ENCODE data around the gene COBLL1.

COBLL1 gene, protein sequence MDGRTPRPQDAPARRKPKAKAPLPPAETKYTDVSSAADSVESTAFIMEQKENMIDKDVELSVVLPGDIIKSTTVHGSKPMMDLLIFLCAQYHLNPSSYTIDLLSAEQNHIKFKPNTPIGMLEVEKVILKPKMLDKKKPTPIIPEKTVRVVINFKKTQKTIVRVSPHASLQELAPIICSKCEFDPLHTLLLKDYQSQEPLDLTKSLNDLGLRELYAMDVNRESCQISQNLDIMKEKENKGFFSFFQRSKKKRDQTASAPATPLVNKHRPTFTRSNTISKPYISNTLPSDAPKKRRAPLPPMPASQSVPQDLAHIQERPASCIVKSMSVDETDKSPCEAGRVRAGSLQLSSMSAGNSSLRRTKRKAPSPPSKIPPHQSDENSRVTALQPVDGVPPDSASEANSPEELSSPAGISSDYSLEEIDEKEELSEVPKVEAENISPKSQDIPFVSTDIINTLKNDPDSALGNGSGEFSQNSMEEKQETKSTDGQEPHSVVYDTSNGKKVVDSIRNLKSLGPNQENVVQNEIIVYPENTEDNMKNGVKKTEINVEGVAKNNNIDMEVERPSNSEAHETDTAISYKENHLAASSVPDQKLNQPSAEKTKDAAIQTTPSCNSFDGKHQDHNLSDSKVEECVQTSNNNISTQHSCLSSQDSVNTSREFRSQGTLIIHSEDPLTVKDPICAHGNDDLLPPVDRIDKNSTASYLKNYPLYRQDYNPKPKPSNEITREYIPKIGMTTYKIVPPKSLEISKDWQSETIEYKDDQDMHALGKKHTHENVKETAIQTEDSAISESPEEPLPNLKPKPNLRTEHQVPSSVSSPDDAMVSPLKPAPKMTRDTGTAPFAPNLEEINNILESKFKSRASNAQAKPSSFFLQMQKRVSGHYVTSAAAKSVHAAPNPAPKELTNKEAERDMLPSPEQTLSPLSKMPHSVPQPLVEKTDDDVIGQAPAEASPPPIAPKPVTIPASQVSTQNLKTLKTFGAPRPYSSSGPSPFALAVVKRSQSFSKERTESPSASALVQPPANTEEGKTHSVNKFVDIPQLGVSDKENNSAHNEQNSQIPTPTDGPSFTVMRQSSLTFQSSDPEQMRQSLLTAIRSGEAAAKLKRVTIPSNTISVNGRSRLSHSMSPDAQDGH

DNA sequence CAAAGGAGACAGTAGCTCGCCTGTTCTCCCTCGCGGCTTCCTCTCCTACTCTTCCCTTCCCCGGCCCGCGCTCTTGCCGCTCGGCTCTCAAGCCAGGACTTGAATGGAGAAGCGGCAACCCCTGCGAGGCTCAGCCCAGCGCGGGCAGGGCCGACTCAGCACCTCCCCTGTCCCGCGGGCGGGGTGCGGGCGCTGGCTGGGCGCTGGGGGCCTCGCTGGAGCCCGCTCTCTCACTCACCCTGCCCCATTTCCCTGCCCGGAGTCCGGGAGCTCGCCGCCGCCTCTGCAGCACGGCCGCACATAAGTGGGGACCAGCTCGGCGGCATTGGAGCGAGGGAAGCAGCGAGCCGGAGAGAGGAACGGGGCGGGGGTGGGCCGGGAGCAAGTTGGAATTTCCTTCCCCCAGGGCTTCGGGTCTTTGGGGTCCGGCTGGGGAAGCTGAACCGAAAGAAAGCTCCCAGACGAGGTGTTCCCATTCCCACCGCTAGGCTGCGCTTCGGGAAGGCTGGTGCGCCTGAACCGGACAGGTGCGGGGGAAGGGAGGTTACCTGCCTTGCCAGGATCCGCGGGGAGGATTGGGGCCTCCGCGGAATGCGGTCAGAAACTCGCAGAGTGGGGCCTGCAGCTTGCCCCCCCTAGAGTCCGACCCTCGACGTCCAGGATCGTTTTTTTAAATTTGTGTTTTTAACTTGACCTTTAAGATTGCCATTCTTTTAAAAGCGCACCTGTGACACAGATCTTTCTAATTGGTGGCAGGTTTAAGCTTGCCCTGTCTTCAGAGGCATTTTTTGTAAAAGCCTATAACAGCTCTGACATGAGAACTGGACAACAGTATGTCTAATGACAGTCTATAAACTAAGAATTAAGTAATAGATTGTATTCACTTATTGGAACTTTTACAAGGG is at the start of gene COBLL1:
Gene COBLL1, minus strand, starts transcription at position 105 of the 905 bp plus-strand sequence. CDS start 627 bp downstream, outside the sequence.
- H3K4me3 ChIP-seq (ENCODE audit: low read depth, low read length): peak within 1 kb of the TSS; percentile 71
- in situ Hi-C loops (cut with HindIII; ENCODE audit: low sequenced_read_pairs): no loop called here
- DNase-seq (ENCODE audit: low read depth, low spot score): peak; percentile 72
- TF ChIP-seq CTCF (IDR thresholded peaks at IDR 0.05; ENCODE audit: low read depth, low read length): peak; percentile 83

- no peak overlapping the region for H3K4me3 ChIP-seq (ENCODE audit: low read depth, low read length)
- in situ Hi-C loops (cut with HindIII; ENCODE audit: low sequenced_read_pairs): no loop called here
- no peak for TF ChIP-seq CTCF (IDR thresholded peaks at IDR 0.05; ENCODE audit: low read depth, low read length)
- no peak for DNase-seq (ENCODE audit: low read depth, low spot score)
These were observed 48.9 kb upstream of the COBLL1 start for GRCh38 chr2:164890544-164890943.

DNA sequence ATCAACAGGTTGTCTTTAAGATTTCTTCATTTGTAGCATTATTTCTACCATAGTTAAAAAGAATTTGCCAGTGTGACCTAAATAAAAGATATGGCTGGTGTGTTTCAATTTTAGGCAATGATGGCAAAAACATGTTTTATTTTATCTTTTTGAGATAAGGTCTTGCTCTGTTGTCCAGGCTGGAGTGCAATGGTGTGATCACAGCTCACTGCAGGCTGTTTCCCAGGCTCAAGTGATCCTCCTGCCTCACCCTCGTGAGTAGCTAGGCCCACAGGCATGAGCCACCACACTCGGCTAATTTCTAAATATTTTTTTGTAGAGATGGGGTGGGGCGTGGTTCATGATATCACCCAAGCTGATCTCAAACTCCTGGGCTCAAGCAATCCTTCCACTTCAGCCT is 47.0 kb upstream of the COBLL1 start:
- no peak for TF ChIP-seq CTCF (IDR thresholded peaks at IDR 0.05; ENCODE audit: low read depth, low read length)
- in situ Hi-C loops (cut with HindIII; ENCODE audit: low sequenced_read_pairs): no loop called here
- no peak overlapping the region for H3K4me3 ChIP-seq (ENCODE audit: low read depth, low read length)
- no peak for DNase-seq (ENCODE audit: low read depth, low spot score)

DNA sequence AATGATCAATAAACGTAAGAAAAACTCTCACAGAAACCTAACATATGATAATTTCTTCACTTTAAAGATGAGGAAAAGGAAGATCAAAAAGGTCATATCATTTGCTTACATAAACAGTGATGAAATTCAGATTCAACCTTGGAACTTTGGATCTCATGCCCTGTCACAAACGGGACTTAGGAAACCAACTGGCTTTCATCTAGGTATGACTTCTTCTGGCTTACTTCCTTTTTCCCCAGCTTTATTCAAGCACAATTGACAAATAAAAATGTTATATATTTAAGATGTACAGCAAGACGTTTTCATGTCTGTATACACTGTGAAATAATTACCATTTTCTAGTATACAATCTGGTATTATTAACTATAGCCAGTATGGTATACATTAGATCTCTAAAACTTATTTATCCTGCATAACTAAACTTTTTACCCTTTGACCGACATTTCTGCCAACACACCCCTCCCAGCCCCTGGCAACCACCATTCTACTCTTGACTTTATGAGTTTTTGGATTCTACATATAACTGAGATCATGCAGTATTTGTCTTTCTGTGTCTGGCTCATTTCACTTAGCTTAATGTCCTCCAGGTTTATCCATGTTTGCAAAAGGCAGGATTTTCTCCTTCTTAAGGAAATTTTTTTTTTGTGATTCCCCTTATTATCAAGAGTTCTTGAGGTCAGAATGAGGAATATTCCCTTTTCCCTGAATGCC is 46.0 kb upstream of the COBLL1 start:
- no peak for TF ChIP-seq CTCF (IDR thresholded peaks at IDR 0.05; ENCODE audit: low read depth, low read length)
- in situ Hi-C loops (cut with HindIII; ENCODE audit: low sequenced_read_pairs): no loop called here
- DNase-seq (ENCODE audit: low read depth, low spot score): no peak
- no peak overlapping the region for H3K4me3 ChIP-seq (ENCODE audit: low read depth, low read length)

- in situ Hi-C loops (cut with HindIII; ENCODE audit: low sequenced_read_pairs): no loop called here
- TF ChIP-seq CTCF (IDR thresholded peaks at IDR 0.05; ENCODE audit: low read depth, low read length): no peak
- no peak overlapping the region for H3K4me3 ChIP-seq (ENCODE audit: low read depth, low read length)
These were observed 40.7 kb upstream of the COBLL1 start for GRCh38 chr2:164882276-164882675.

More at GRCh38 chr2:164882276-164882675, 40.7 kb upstream of the COBLL1 start:
- peak; percentile 49 for DNase-seq (ENCODE audit: low read depth, low spot score)
